Lung (tissue), 12 donors: ENCODE measurements around the gene MCCC2. TPM values are rescaled to one million over a fixed set of nuclear protein-coding genes. Genes with fewer than 3 reads are reported as not detected.

Source experiments
- ATAC-seq: fragments of 200-7000 bp; cut with Tn5 transposase; one replicate; pipeline ENCODE4 v1.9.1; 2020; ENCODE audit warnings: moderate number of reproducible peaks; ENCODE audit not compliant: insufficient read depth, low FRiP score
- DNase-seq, 3 donors: peaks; one replicate each; pipeline ENCODE4 v3.0.0-alpha.2; 2013 to 2017
- H3K27ac ChIP-seq, 2 donors: one replicate each; pipeline ENCODE4 v1.5.1; 2013; ENCODE audit warnings: mild to moderate bottlenecking in 2 of 2, moderate library complexity in 2 of 2, control low read depth in 1 of 2, inconsistent platforms in 1 of 2, low read depth in 1 of 2, low read length in 1 of 2
- H3K27me3 ChIP-seq, 3 donors: one replicate each; pipeline ENCODE4 v1.5.1; 2013; ENCODE audit warnings: low read length in 2 of 3; ENCODE audit not compliant: control insufficient read depth in 3 of 3, insufficient read depth in 3 of 3
- H3K36me3 ChIP-seq, 4 donors: one replicate each; pipeline ENCODE4 v1.5.1; 2013; ENCODE audit warnings: low read length in 4 of 4, mild to moderate bottlenecking in 1 of 4, moderate library complexity in 1 of 4; ENCODE audit not compliant: control insufficient read depth in 4 of 4, insufficient read depth in 4 of 4
- H3K4me1 ChIP-seq, 5 donors: one replicate each; pipeline ENCODE4 v1.5.1; 2013; ENCODE audit warnings: low read length in 5 of 5, mild to moderate bottlenecking in 2 of 5, moderate library complexity in 1 of 5; ENCODE audit not compliant: control insufficient read depth in 5 of 5, insufficient read depth in 5 of 5
- H3K4me3 ChIP-seq: one replicate; pipeline ENCODE4 v1.5.1; 2013; ENCODE audit warnings: mild to moderate bottlenecking, control low read depth, moderate library complexity
- H3K9ac ChIP-seq, 2 donors: one replicate each; pipeline ENCODE4 v1.5.1; 2013; ENCODE audit warnings: low read length in 2 of 2, control low read depth in 1 of 2; ENCODE audit not compliant: insufficient read depth in 1 of 2
- H3K9me3 ChIP-seq, 4 donors: one replicate each; pipeline ENCODE4 v1.5.1; 2013; ENCODE audit warnings: low read length in 3 of 4, mild to moderate bottlenecking in 1 of 4, moderate library complexity in 1 of 4; ENCODE audit not compliant: control insufficient read depth in 4 of 4, insufficient read depth in 3 of 4
- CTCF ChIP-seq: IDR thresholded peaks from 2 replicates; pipeline ENCODE4 v1.5.1; 2012; ENCODE audit warnings: mild to moderate bottlenecking; ENCODE audit errors: control extremely low read depth, extremely low read depth
- WGBS, 2 donors: extraction: QIAGEN DNeasy Blood & Tissue Kit; methylation state at CpG; one replicate each; pipeline ENCODE4 v1.1.7; 2013; 5-methylcytosine and 5-hydroxymethylcytosine counted together
- polyA plus RNA-seq, 2 donors: library from polyadenylated mRNA; stranded (reverse); fragments of 200-250 nt; gene quantifications; one replicate each; pipeline ENCODE4 v1.2.1, GENCODE V29; 2013
- total RNA-seq, 2 donors: library from RNA; depleted of rRNA in 1 of 2; stranded (reverse); fragments of >200 nt in 1 of 2; gene quantifications; one replicate each; pipeline ENCODE4 v1.2.1, GENCODE V29; 2014 to 2021
- donor health status: control.
- donor health status: control.
- donor health status: Bipolar disorder and iron deficiency.
- donor health status: healthy.
- donor health status: DM: yes; HTN: yes; CAD: no.

The MCCC2 gene
- total and polyA plus RNA-seq, 4 donors: 20.0 to 46.2 (median 32.6) TPM

DNA sequence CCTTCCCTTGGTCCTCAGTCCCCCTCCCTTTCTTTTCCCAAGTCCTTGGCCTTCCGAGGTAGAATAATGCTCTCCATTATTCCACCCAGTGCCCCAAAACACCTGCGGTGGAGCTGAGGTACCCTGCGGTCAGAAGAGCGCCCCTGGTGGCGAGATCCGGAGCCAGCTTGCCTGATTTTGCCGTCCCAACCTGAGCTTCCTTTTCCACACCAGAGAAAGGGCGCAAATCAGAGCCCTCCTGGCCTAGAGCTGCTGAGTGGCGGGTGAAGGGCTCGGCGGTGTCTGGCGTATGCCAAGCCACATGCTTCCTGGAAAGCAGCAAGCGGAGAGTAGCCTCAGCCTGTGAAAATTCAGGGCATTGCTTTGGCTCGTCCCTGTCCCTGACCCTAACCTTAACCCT is 110.8 kb downstream of the MCCC2 start:
- Histone ChIP-seq H3K4me1 (peaks cover 0 to 12% (median 0%) of the 10 kb centered on the region in 5 donors), H3K9ac (no peak overlapping the region), H3K27ac (no peak overlapping the region), H3K36me3 (no peaks in the 10 kb centered on the region), H3K9me3 (peaks cover 0 to 5% (median 0%) of the 10 kb centered on the region in 4 donors), H3K27me3 (peaks cover 0 to 3% (median 0%) of the 10 kb centered on the region in 3 donors), H3K4me3 (no peak overlapping the region)
- TF ChIP-seq CTCF: no peak
- DNase-seq (no peak), ATAC-seq (no peak)
- 67 to 68% methylated on average over 14 of the region's 14 CpGs for WGBS, 2 donors

DNA sequence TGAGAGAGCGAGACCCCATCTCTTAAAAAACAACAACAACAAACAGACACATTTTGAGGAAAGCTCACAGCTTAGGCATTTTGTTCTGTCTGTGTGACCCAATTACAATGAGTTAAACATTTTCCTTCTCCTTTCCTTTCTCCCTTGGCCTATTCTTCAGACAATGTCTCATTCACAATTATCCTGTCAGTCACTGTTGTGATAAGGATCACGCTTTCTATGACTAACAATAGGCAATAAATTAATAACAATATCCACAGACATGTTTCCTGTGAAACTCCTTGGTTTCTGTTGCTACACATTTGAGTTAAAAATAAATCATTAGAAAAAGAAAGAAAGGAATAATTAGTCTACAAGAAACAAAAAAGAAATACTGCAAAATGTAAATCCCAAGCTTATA is 112.1 kb downstream of the MCCC2 start:
- WGBS, 2 donors: 61 to 65% methylated on average over 2 of the region's 2 CpGs

GRCh38 chr5:71699751-71700150 is 112.6 kb downstream of the MCCC2 start:
- Histone ChIP-seq H3K4me1 (no peaks in the 10 kb centered on the region), H3K9ac (no peak overlapping the region), H3K4me3 (no peak overlapping the region), H3K27ac (no peak overlapping the region), H3K27me3 (peaks cover 0 to 3% (median 0%) of the 10 kb centered on the region in 3 donors), H3K36me3 (no peaks in the 10 kb centered on the region), H3K9me3 (peaks cover 0 to 5% (median 0%) of the 10 kb centered on the region in 4 donors)
- DNase-seq (no peak), ATAC-seq (no peak)
- no peak for TF ChIP-seq CTCF
- WGBS, 2 donors: 61 to 72% methylated on average over 2 of the region's 2 CpGs

More for the DNA sequence above, 112.1 kb downstream of the MCCC2 start:
- Histone ChIP-seq H3K36me3 (no peaks in the 10 kb centered on the region), H3K9ac (no peak overlapping the region), H3K9me3 (peaks cover 0 to 5% (median 0%) of the 10 kb centered on the region in 4 donors), H3K27ac (no peak overlapping the region), H3K4me1 (peaks cover 0 to 2% (median 0%) of the 10 kb centered on the region in 5 donors), H3K27me3 (peaks cover 0 to 3% (median 0%) of the 10 kb centered on the region in 3 donors), H3K4me3 (no peak overlapping the region)
- DNase-seq (no peak), ATAC-seq (no peak)
- TF ChIP-seq CTCF: no peak

- peaks cover 0 to 3% (median 0%) of the 10 kb centered on the region in 3 donors for H3K27me3 ChIP-seq
- H3K27ac ChIP-seq: no peak overlapping the region
- no peaks in the 10 kb centered on the region for H3K36me3 ChIP-seq
- peaks cover 0 to 2% (median 0%) of the 10 kb centered on the region in 4 donors for H3K9me3 ChIP-seq
- ATAC-seq: no peak
- DNase-seq: no peak
- TF ChIP-seq CTCF: no peak
- H3K4me1 ChIP-seq: no peaks in the 10 kb centered on the region
- H3K4me3 ChIP-seq: no peak overlapping the region
- H3K9ac ChIP-seq: no peak overlapping the region
Measured at GRCh38 chr5:71700803-71701202, 113.7 kb downstream of the MCCC2 start.
